ENCODE data around the gene RANBP10.

RANBP10 gene

GRCh38 chr16:67683767-67684166 lies 122.6 kb downstream of the RANBP10 start:
- TF ChIP-seq BACH2 (CRISPR knock-in tag; IDR thresholded peaks at IDR 0.05; ENCODE audit: borderline replicate concordance) (no peak), ZNF8 (CRISPR knock-in tag; IDR thresholded peaks at IDR 0.05) (no peak), CSRNP3 (CRISPR knock-in tag; IDR thresholded peaks at IDR 0.05) (no peak), POU6F1 (CRISPR knock-in tag; IDR thresholded peaks at IDR 0.05; ENCODE audit: borderline replicate concordance, low read depth) (no peak), PATZ1 (CRISPR knock-in tag; IDR thresholded peaks at IDR 0.05; ENCODE audit: borderline replicate concordance) (no peak), CREB5 (CRISPR knock-in tag; IDR thresholded peaks at IDR 0.05; ENCODE audit: low read depth) (no peak), ESRRG (CRISPR knock-in tag; IDR thresholded peaks at IDR 0.05) (no peak), RARB (CRISPR knock-in tag; IDR thresholded peaks at IDR 0.05) (no peak), ZNF565 (CRISPR knock-in tag; conservative IDR thresholded peaks at IDR 0.05; ENCODE audit: low read depth) (no peak), ZFP3 (CRISPR knock-in tag; IDR thresholded peaks at IDR 0.05) (no peak), TOX (CRISPR knock-in tag; IDR thresholded peaks at IDR 0.05; ENCODE audit: borderline replicate concordance) (no peak)
- no peak for ATAC-seq

- TF ChIP-seq ZNF70 (CRISPR knock-in tag; IDR thresholded peaks at IDR 0.05) (no peak), TSHZ2 (CRISPR knock-in tag; IDR thresholded peaks at IDR 0.05) (no peak), ESRRG (CRISPR knock-in tag; IDR thresholded peaks at IDR 0.05) (no peak), SNAI2 (CRISPR knock-in tag; IDR thresholded peaks at IDR 0.05) (no peak), ZFP30 (CRISPR knock-in tag; IDR thresholded peaks at IDR 0.05) (no peak), ISL1 (CRISPR knock-in tag; IDR thresholded peaks at IDR 0.05) (no peak), CSRNP3 (CRISPR knock-in tag; IDR thresholded peaks at IDR 0.05) (no peak), ZFP3 (CRISPR knock-in tag; IDR thresholded peaks at IDR 0.05) (no peak), POU6F1 (CRISPR knock-in tag; IDR thresholded peaks at IDR 0.05; ENCODE audit: borderline replicate concordance, low read depth) (no peak), ZNF8 (CRISPR knock-in tag; IDR thresholded peaks at IDR 0.05) (no peak), PPARA (CRISPR knock-in tag; IDR thresholded peaks at IDR 0.05; ENCODE audit: borderline replicate concordance) (no peak), BACH2 (CRISPR knock-in tag; IDR thresholded peaks at IDR 0.05; ENCODE audit: borderline replicate concordance) (no peak), CSDC2 (CRISPR knock-in tag; IDR thresholded peaks at IDR 0.05) (no peak)
- ATAC-seq: no peak
Measured at GRCh38 chr16:67679935-67680897, 126.1 kb downstream of the RANBP10 start.

Data from SK-N-SH treated with all-trans-retinoic acid at 6 μM for 48 hours (cell line).